IMR-90 (cell line): ENCODE results near the gene CC2D1A.

Experiments used
- CTCF ChIP-seq: conservative IDR thresholded peaks from 2 replicates; pipeline ENCODE4 v1.5.1; 2012; ENCODE audit warnings: mild to moderate bottlenecking, low read depth, low read length, improper control_type of control experiment
- RFX5 ChIP-seq: IDR thresholded peaks from 2 replicates; pipeline ENCODE4 v1.8.0; 2012; ENCODE audit warnings: low read depth, mild to moderate bottlenecking, low read length, moderate library complexity
- SMC3 ChIP-seq: fragments of 150-350 bp; IDR thresholded peaks from 2 replicates; pipeline ENCODE4 v1.6.1; 2016; ENCODE audit warnings: low read depth, mild to moderate bottlenecking, antibody characterized with exemption, low read length, moderate library complexity

DNA sequence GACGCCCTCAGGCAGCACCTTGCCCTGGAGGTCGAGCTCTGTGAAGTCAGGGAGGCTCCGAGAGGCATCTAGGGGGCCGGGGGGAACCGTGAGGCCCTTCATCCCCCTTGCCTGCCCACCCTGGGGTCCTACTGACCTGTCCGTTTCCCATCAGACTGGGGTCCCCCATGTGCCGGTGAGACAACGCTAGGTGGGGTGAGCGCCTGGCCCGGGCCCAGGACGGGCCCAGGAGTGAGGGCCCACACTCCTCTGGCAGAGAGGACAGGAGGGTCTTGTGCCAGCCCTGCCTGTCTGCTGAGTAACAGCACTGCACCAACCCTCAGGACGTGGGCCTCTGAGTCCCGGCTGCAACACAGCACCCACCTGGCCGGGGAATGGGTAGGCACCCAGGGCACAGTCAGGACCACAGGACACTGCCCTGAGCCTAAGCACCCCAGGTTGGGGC lies 60.7 kb downstream of the CC2D1A start:
- TF ChIP-seq RFX5 (no peak), CTCF (no peak), SMC3 (no peak)
